ENCODE measurements around the gene GRM3.

Gene GRM3

DNA sequence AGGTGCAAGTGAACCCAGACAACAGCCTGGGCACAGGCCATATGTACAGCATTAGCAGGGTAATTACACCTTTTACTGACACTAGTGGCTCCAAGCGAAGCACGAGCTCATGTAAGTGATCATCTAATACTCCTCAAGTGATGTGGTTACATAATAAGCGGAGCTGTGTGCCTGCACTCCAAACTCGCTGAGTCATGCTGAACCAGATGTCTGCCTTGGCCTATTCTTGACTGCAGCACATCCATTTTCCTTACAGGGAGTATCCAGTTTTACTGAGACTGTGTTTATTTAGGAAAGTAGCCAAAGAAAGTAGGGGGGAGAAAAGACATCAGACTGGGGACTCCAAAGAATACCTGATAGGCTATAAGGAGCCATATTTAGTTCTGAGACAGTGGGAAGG is 90.1 kb downstream of the GRM3 start:
- Histone ChIP-seq H3K4me2 (ENCODE audit: low read length, poor library complexity, severe bottlenecking) (no peak overlapping the region), H3K18ac (ENCODE audit: low read depth in 1 of 2, low read length in 2 of 2) (no peak overlapping the region), H3K27me3 (ENCODE audit: control insufficient read depth in 1 of 2, insufficient read depth in 1 of 2, low read length in 2 of 2) (no peaks in the 10 kb centered on the region), H3K4me3 (ENCODE audit: insufficient read depth in 1 of 2, low read depth in 1 of 2, low read length in 2 of 2) (no peak overlapping the region), H4K8ac (ENCODE audit: low read length) (no peak overlapping the region), H3K9me3 (ENCODE audit: control insufficient read depth, low read length) (peaks cover 2% of the 10 kb centered on the region), H2BK15ac (ENCODE audit: low read depth, poor library complexity, severe bottlenecking) (no peak overlapping the region), H2BK5ac (ENCODE audit: low read depth, low read length, poor library complexity, severe bottlenecking) (no peak overlapping the region), H4K91ac (ENCODE audit: low read length) (no peak overlapping the region), H3K23ac (ENCODE audit: low read length in 2 of 2) (no peak overlapping the region), H3K14ac (ENCODE audit: low read length in 2 of 2) (no peak overlapping the region), H2BK12ac (ENCODE audit: low read length in 2 of 2) (no peak overlapping the region), H3K4ac (ENCODE audit: low read depth in 1 of 2, low read length in 2 of 2) (no peak overlapping the region), H3K4me1 (ENCODE audit: control insufficient read depth, insufficient read depth, low read depth, low read length) (no peaks in the 10 kb centered on the region), H2AK5ac (ENCODE audit: low read length, severe bottlenecking) (no peak overlapping the region), H3K36me3 (ENCODE audit: control insufficient read depth in 1 of 2, insufficient read depth in 2 of 2, low read depth in 1 of 2, low read length in 2 of 2) (no peaks in the 10 kb centered on the region), H2AFZ (ENCODE audit: low read depth, low read length) (no peak overlapping the region), H3K27ac (ENCODE audit: low read length, poor library complexity, severe bottlenecking) (no peak overlapping the region), H2BK120ac (ENCODE audit: low read depth, low read length) (no peak overlapping the region), H3K9ac (ENCODE audit: low read length) (no peak overlapping the region), H3K79me1 (replicated peaks; ENCODE audit: low read length, poor library complexity, severe bottlenecking) (no peaks in the 10 kb centered on the region)
- WGBS: 87% methylated on average over 4 of the region's 4 CpGs
- peak; percentile 10 for DNase-seq

DNA sequence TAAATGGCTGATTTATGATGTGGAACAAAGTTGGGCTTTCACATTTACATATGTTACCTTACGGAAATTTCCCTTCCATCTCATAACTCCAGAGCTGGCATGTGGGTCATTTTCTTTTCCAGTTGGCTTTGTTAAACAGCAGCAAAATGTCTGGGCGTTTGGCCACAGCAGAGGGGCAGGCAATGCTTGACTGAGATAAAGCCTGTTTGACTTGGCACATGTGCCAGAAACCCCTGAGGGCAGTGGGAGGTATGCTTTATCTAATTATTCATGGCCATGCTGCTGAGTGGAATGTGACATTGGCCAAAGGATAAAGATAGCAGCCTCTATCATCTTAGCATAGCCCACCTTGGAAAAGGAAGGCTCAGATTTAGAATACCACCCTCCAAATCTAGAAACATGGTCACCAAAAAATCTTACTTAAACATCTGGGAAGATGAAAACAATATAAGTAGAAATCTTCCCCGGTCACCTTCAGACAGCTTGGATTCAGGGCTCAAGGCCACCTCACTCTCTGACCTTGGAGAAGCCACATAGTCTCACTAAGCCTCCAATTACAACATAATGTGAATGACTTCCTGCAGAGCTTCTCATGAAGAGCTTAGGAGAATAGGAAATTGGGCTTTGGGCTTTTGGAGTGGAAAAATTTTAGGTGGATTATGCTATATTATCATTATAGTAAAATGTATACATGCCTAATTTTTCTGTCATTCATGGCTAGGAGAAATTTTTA is 101.5 kb downstream of the GRM3 start:
- Histone ChIP-seq H2BK15ac (ENCODE audit: low read depth, poor library complexity, severe bottlenecking) (no peak overlapping the region), H2BK12ac (ENCODE audit: low read length in 2 of 2) (no peak overlapping the region), H4K8ac (ENCODE audit: low read length) (no peak overlapping the region), H3K79me1 (replicated peaks; ENCODE audit: low read length, poor library complexity, severe bottlenecking) (no peaks in the 10 kb centered on the region), H3K4me1 (ENCODE audit: control insufficient read depth, insufficient read depth, low read depth, low read length) (no peaks in the 10 kb centered on the region), H3K4me3 (ENCODE audit: insufficient read depth in 1 of 2, low read depth in 1 of 2, low read length in 2 of 2) (no peak overlapping the region), H3K9ac (ENCODE audit: low read length) (no peak overlapping the region), H3K4ac (ENCODE audit: low read depth in 1 of 2, low read length in 2 of 2) (no peak overlapping the region), H3K4me2 (ENCODE audit: low read length, poor library complexity, severe bottlenecking) (no peak overlapping the region), H3K27ac (ENCODE audit: low read length, poor library complexity, severe bottlenecking) (no peak overlapping the region), H3K27me3 (ENCODE audit: control insufficient read depth in 1 of 2, insufficient read depth in 1 of 2, low read length in 2 of 2) (no peaks in the 10 kb centered on the region), H3K36me3 (ENCODE audit: control insufficient read depth in 1 of 2, insufficient read depth in 2 of 2, low read depth in 1 of 2, low read length in 2 of 2) (no peaks in the 10 kb centered on the region), H2BK5ac (ENCODE audit: low read depth, low read length, poor library complexity, severe bottlenecking) (no peak overlapping the region), H3K23ac (ENCODE audit: low read length in 2 of 2) (no peak overlapping the region), H4K91ac (ENCODE audit: low read length) (no peak overlapping the region), H2AFZ (ENCODE audit: low read depth, low read length) (no peak overlapping the region), H3K18ac (ENCODE audit: low read depth in 1 of 2, low read length in 2 of 2) (no peak overlapping the region), H3K14ac (ENCODE audit: low read length in 2 of 2) (no peak overlapping the region), H2AK5ac (ENCODE audit: low read length, severe bottlenecking) (no peak overlapping the region), H3K9me3 (ENCODE audit: control insufficient read depth, low read length) (no peaks in the 10 kb centered on the region), H2BK120ac (ENCODE audit: low read depth, low read length) (no peak overlapping the region)
- DNase-seq: no peak
- whole genome bisulfite sequencing: 57% methylated on average over 3 of the region's 3 CpGs

DNA sequence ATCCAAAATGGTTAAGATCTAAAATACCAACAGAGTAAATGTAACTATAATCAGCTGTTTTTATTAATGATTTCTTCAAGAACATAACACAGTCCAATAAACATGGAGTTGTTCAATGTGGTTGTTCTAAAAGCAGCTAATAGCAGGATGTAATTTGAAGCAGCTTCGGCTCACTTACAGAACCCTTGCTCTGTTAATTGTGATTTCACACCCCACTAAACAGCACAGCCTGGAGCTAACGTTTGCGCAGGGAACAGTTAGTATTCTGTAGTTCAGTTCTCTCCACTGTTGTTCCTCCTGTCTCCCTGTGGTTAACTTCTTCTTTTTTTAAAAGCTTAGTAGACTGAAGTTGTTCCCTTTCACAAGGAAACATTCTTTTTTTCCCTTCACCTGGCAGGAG is 104.0 kb downstream of the GRM3 start:
- H3K4me2 ChIP-seq (ENCODE audit: low read length, poor library complexity, severe bottlenecking): no peak overlapping the region
- no peaks in the 10 kb centered on the region for H3K27me3 ChIP-seq (ENCODE audit: control insufficient read depth in 1 of 2, insufficient read depth in 1 of 2, low read length in 2 of 2)
- H4K8ac ChIP-seq (ENCODE audit: low read length): no peak overlapping the region
- no peak overlapping the region for H3K18ac ChIP-seq (ENCODE audit: low read depth in 1 of 2, low read length in 2 of 2)
- H2BK15ac ChIP-seq (ENCODE audit: low read depth, poor library complexity, severe bottlenecking): no peak overlapping the region
- H2BK5ac ChIP-seq (ENCODE audit: low read depth, low read length, poor library complexity, severe bottlenecking): no peak overlapping the region
- no peaks in the 10 kb centered on the region for H3K4me1 ChIP-seq (ENCODE audit: control insufficient read depth, insufficient read depth, low read depth, low read length)
- H3K4me3 ChIP-seq (ENCODE audit: insufficient read depth in 1 of 2, low read depth in 1 of 2, low read length in 2 of 2): no peak overlapping the region
- H2BK12ac ChIP-seq (ENCODE audit: low read length in 2 of 2): no peak overlapping the region
- H3K4ac ChIP-seq (ENCODE audit: low read depth in 1 of 2, low read length in 2 of 2): no peak overlapping the region
- no peaks in the 10 kb centered on the region for H3K36me3 ChIP-seq (ENCODE audit: control insufficient read depth in 1 of 2, insufficient read depth in 2 of 2, low read depth in 1 of 2, low read length in 2 of 2)
- DNase-seq: no peak
- no peak overlapping the region for H3K14ac ChIP-seq (ENCODE audit: low read length in 2 of 2)
- no peak overlapping the region for H3K9ac ChIP-seq (ENCODE audit: low read length)
- H2AK5ac ChIP-seq (ENCODE audit: low read length, severe bottlenecking): no peak overlapping the region
- WGBS: 31% methylated on average over 3 of the region's 3 CpGs
- no peak overlapping the region for H3K23ac ChIP-seq (ENCODE audit: low read length in 2 of 2)
- no peak overlapping the region for H2AFZ ChIP-seq (ENCODE audit: low read depth, low read length)
- H3K27ac ChIP-seq (ENCODE audit: low read length, poor library complexity, severe bottlenecking): no peak overlapping the region
- no peak overlapping the region for H2BK120ac ChIP-seq (ENCODE audit: low read depth, low read length)
- no peak overlapping the region for H4K91ac ChIP-seq (ENCODE audit: low read length)
- H3K79me1 ChIP-seq (replicated peaks; ENCODE audit: low read length, poor library complexity, severe bottlenecking): no peaks in the 10 kb centered on the region
- H3K9me3 ChIP-seq (ENCODE audit: control insufficient read depth, low read length): no peaks in the 10 kb centered on the region

DNA sequence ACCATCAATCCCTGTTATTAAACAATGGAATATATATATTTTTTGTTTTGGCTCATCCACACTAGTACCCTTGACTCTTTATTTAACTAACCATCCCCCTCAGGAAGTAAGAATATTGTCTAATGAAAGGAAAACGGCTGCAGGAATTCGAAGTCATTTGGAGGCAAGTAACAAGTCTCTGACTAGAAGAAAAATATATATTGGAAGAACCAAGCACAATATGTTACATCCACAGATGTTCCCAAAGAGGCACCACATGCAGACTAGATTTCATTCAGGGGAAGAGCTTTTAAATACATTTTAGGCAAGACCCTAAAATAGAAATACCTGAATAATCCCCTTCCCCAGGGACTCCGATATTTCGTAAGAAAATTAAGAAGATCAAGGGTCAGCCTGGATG is 104.5 kb downstream of the GRM3 start:
- no peak overlapping the region for H2AFZ ChIP-seq (ENCODE audit: low read depth, low read length)
- no peak overlapping the region for H2AK5ac ChIP-seq (ENCODE audit: low read length, severe bottlenecking)
- H3K4ac ChIP-seq (ENCODE audit: low read depth in 1 of 2, low read length in 2 of 2): no peak overlapping the region
- H3K23ac ChIP-seq (ENCODE audit: low read length in 2 of 2): no peak overlapping the region
- no peaks in the 10 kb centered on the region for H3K27me3 ChIP-seq (ENCODE audit: control insufficient read depth in 1 of 2, insufficient read depth in 1 of 2, low read length in 2 of 2)
- no peak overlapping the region for H3K4me2 ChIP-seq (ENCODE audit: low read length, poor library complexity, severe bottlenecking)
- H2BK12ac ChIP-seq (ENCODE audit: low read length in 2 of 2): no peak overlapping the region
- H3K4me1 ChIP-seq (ENCODE audit: control insufficient read depth, insufficient read depth, low read depth, low read length): no peaks in the 10 kb centered on the region
- H3K4me3 ChIP-seq (ENCODE audit: insufficient read depth in 1 of 2, low read depth in 1 of 2, low read length in 2 of 2): no peak overlapping the region
- H3K14ac ChIP-seq (ENCODE audit: low read length in 2 of 2): no peak overlapping the region
- no peak overlapping the region for H3K18ac ChIP-seq (ENCODE audit: low read depth in 1 of 2, low read length in 2 of 2)
- H3K36me3 ChIP-seq (ENCODE audit: control insufficient read depth in 1 of 2, insufficient read depth in 2 of 2, low read depth in 1 of 2, low read length in 2 of 2): no peaks in the 10 kb centered on the region
- no peak overlapping the region for H4K8ac ChIP-seq (ENCODE audit: low read length)
- H3K79me1 ChIP-seq (replicated peaks; ENCODE audit: low read length, poor library complexity, severe bottlenecking): no peaks in the 10 kb centered on the region
- no peak overlapping the region for H4K91ac ChIP-seq (ENCODE audit: low read length)
- no peak overlapping the region for H3K9ac ChIP-seq (ENCODE audit: low read length)
- no peak for DNase-seq
- H3K27ac ChIP-seq (ENCODE audit: low read length, poor library complexity, severe bottlenecking): no peak overlapping the region
- no peak overlapping the region for H2BK15ac ChIP-seq (ENCODE audit: low read depth, poor library complexity, severe bottlenecking)
- H3K9me3 ChIP-seq (ENCODE audit: control insufficient read depth, low read length): no peaks in the 10 kb centered on the region
- H2BK5ac ChIP-seq (ENCODE audit: low read depth, low read length, poor library complexity, severe bottlenecking): no peak overlapping the region
- H2BK120ac ChIP-seq (ENCODE audit: low read depth, low read length): no peak overlapping the region
- no CpG with 5 or more reads among the region's 4 CpGs for WGBS

Data from mesenchymal stem cell (in vitro differentiated cells and primary cell).